Stimulated activated CD4-positive, alpha-beta T cell treated with anti-CD3 and anti-CD28 coated beads, Interleukin-2, amount 100 ng/mL, for 24 hours (primary cell): ENCODE data around the gene FBLN1.
"Not testable (repeated sequence)": the region's sequence is repeated elsewhere in the genome, so short reads cannot be mapped to it uniquely, and the experiment has no call there.

ENCODE experiments used
- DNase-seq, 2 donors: peaks; one replicate each; pipeline ENCODE4 v3.0.0-alpha.2; 2020

The FBLN1 gene

GRCh38 chr22:45548991-45549761 is 46.5 kb downstream of the FBLN1 start:
- no peak for DNase-seq

DNA sequence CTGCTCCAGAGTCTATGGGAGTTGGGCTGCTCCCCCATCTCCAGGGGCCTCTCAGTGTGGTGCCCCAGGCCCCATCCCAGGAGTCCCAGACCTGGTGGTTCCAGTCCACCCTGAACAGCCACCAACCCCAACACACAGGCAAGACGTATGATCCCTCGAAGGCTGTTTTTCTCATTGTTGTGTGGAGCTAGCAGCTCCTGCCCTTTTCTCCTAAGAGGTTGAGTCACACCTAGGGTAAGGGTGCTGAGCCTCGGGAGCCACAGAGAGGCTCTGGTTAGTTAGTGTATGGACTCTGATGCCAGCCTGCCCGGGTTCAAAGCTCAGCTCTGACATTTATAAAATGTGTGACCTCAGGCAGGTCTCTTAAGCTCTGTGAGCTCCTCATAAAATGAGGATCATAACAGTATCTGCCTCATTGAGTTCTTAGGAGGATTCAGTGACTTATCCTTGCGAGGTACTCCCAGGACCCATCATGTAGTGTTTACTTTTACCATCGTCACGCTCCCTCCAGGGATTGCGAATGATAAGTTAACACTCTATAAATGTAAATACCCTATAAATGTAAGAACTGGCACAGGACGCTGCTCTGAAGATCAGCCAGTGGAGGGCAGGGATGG is 47.2 kb downstream of the FBLN1 start:
- DNase-seq: no peak

GRCh38 chr22:45550416-45550815 is 47.7 kb downstream of the FBLN1 start:
- no peak for DNase-seq

- no peak for DNase-seq
Observed at GRCh38 chr22:45550891-45551290, 48.2 kb downstream of the FBLN1 start.

- DNase-seq: no peak
Observed at GRCh38 chr22:45551310-45552016, 48.8 kb downstream of the FBLN1 start.

- DNase-seq: no peak
Observed at GRCh38 chr22:45552017-45552411, 49.3 kb downstream of the FBLN1 start.

- DNase-seq: no peak
Observed at GRCh38 chr22:45552580-45553350, 50.1 kb downstream of the FBLN1 start.

- DNase-seq: peak; percentile 61 to 77
Observed at GRCh38 chr22:45553351-45554039, 50.8 kb downstream of the FBLN1 start.

DNA sequence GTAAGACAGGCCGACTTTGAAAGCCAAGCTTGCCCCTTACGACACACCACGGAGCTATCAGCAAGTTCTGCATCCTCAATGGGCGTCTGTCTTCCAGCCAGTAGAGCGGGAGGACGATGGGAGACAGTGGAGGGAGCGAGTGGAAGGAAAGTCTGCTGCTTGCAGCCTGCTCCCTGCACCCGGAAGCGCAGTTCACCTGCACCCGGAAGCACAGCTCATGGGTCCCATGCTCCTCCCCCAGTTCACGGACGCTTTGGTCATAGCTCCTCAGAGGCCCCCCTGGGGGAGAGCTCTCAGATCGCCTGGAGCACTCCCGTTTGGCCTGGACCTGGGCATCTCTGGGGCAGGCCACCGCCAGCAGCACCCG is 51.3 kb downstream of the FBLN1 start:
- no peak for DNase-seq

- DNase-seq: no peak
Observed at GRCh38 chr22:45554861-45555260, 52.2 kb downstream of the FBLN1 start.

GRCh38 chr22:45557926-45558325 is 55.2 kb downstream of the FBLN1 start:
- not testable (repeated sequence) for DNase-seq

DNA sequence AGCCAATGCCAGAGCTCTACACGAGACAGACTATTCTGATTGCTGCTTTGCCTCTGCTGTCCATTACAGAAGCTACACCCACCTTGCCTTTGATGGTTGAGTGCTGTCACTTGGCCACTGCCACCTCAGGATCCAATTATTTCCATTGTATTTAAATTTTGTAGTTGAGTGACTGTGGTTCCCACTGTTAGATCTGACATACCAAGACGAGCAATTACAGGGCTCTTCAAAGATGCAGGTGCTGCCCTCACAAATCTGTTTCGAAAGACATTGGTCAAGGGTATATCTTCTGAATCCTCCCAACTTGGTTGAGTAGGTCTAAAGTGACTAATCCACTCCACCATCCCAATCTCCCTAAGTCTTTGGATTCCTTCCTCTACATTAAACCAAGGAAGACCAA is 57.4 kb downstream of the FBLN1 start:
- not testable (repeated sequence) for DNase-seq

GRCh38 chr22:45560761-45561160 is 58.1 kb downstream of the FBLN1 start:
- not testable (repeated sequence) for DNase-seq

DNA sequence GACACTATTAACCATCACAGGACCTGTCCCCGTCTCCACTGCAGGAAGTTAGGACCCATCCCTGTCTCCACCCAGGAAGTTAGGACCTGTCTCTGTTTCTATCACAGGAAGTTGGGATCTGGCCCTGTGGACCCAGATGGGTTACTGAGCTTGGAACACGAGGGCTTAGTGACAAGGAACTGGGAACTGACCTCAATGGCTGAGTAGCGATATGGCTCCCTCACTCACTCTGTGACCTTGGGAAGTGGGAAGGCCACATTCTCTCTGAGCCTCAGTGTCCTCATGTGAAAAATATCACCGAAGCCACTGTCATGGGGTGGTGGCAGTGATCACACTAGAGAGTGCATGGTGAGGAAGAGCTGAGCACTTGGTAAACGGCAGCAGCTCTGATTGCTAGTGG is 59.4 kb downstream of the FBLN1 start:
- no peak for DNase-seq

GRCh38 chr22:45562537-45563361 is 60.1 kb downstream of the FBLN1 start:
- no peak for DNase-seq

- DNase-seq: no peak
Observed at GRCh38 chr22:45563362-45564040, 60.8 kb downstream of the FBLN1 start.

GRCh38 chr22:45564349-45565030 is 61.8 kb downstream of the FBLN1 start:
- no peak for DNase-seq

DNA sequence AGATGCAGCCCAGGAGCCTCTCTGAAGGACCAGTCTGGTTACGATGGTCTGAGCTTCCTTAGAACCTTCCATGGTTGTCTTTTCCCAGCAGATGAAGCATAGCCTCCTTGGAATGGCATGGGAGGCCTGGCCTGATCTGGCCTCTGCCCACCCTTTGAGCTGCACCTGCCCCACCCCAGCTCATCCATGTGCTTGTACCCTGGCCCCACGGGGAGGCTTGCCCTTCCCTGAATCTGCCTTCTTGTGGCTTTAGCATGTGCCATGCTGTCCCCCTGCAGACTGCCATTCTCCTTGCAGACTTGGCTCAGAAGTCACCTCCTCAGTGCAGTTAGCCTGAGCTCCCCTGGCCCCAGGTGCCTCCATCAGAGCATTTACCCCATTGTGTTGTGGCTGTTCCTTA is 62.5 kb downstream of the FBLN1 start:
- DNase-seq: no peak

DNA sequence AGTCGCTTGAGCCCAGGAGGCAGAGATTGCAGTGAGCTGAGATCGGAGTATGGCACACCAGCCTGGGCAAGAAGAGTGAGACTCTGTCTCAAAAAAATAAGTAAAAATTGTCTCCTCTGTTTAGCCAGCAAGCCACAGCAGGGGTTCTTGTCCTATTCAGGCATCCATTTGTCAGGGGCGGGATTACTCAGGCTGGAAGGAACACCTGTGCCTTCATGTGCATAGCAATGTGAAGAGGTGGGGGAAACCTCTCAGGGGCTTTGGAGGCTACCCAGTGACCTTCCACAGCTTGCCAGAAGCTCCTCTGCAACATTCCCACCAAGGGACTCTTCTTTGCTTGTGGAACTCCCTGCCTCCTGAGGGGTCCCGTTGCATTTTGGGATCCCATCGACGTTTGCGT is 63.3 kb downstream of the FBLN1 start:
- no peak for DNase-seq

DNA sequence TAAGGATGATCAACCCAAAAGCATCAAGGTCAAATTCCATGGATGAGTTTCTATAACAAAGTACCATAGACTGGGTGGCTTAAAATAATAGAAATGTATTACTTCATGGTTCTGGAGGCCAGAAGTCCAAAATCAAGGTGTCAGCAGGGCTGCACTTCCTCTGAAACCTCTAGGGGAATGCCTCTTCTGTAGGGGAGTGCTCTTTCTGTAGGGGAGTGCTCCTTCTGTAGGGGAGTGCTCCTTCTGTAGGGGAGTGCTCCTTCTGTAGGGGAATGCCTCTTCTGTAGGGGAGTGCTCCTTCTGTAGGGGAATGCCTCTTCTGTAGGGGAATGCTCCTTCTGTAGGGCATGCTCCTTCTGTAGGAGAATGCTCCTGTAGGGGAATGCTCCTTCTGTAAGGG is 65.5 kb downstream of the FBLN1 start:
- no peak for DNase-seq

DNA sequence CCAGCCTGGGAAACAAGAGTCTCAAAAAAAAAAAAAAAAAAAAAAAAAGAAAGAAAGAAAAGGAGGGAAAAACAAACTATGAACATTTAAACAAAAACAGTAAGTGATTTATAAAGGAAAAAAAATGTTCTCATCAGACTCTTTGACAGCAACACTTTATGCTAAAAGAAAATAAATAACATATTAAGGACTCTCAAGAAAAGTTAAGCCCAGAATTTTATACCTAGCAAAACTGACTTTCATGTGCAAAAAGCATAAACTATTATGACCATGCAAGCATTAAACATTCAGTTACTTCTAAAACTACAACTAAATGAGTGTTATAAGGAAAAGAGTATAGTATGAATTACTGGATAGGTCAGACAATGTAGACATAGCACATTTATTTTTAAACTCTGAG is 68.4 kb downstream of the FBLN1 start:
- DNase-seq: no peak
